A549 (cell line): ENCODE data around the gene EPHB1. TPM values are rescaled to one million over a fixed set of nuclear protein-coding genes. Genes with fewer than 3 reads are reported as not detected.

ENCODE experiments used
- ATAC-seq, 2 experiments: fragments of 200-7000 bp in 1 of 2; fragments of >200 bp in 1 of 2; cut with Nextera tagmentation in 1 of 2; cut with Tn5 transposase in 1 of 2; 3 replicates each; pipeline versions ENCODE4 v1.8.0 to v1.9.1; 2018 to 2020; ENCODE audit warnings: mild to moderate bottlenecking in 1 of 2, moderate library complexity in 1 of 2
- CTCF ChIA-PET: fragments of 300-600 bp; sonication (Branson Sonifier 250); formaldehyde crosslinking; extraction: SDS; loops from one replicate; lab custom pipeline; 2021; ENCODE audit warnings: antibody characterized with exemption, inconsistent platforms; lab: Yijun Ruan, JAX
- POLR2A ChIA-PET: fragments of 350-600 bp; formaldehyde crosslinking; extraction: SDS; loops from one replicate; lab custom pipeline; 2021; ENCODE audit warnings: antibody characterized with exemption, inconsistent platforms; lab: Yijun Ruan, JAX
- DNase-seq, 2 experiments: peaks; one replicate each; pipeline versions ENCODE4 v3.0.0 to v3.0.0-alpha.2; 2011 to 2016; ENCODE audit warnings: low read depth in 1 of 2, low spot score in 1 of 2
- FAIRE-seq: peaks from 2 replicates; lab custom pipeline; 2011; peaks lifted over from hg19 to GRCh38; lab: Jason Lieb, UNC
- H3K27ac ChIP-seq, 2 experiments: fragments of >200 bp; sonication (Bioruptor Twin); formaldehyde crosslinking; 3 replicates each; pipeline ENCODE4 v1.5.1; 2016 to 2017
- H3K4me1 ChIP-seq: fragments of >200 bp; sonication (Bioruptor Twin); formaldehyde crosslinking; 3 replicates; pipeline ENCODE4 v1.6.1; 2016
- H3K4me2 ChIP-seq: fragments of >200 bp; sonication (Bioruptor Twin); formaldehyde crosslinking; 3 replicates; pipeline ENCODE4 v1.6.1; 2016
- H3K4me3 ChIP-seq: fragments of >200 bp; sonication (Bioruptor Twin); formaldehyde crosslinking; 3 replicates; pipeline ENCODE4 v1.5.1; 2016
- H3K9me3 ChIP-seq: fragments of >200 bp; sonication (Bioruptor Twin); formaldehyde crosslinking; 3 replicates; pipeline ENCODE4 v1.6.1; 2016
- ATOH8 ChIP-seq: fragments of 250-450 bp; sonication (Bioruptor Pico); IDR thresholded peaks from 2 replicates; pipeline ENCODE4 v1.5.0; 2020; ENCODE audit warnings: low read depth, mild to moderate bottlenecking, moderate library complexity
- BHLHE40 ChIP-seq: IDR thresholded peaks from 2 replicates; pipeline ENCODE4 v1.6.1; 2012; ENCODE audit warnings: low read depth, low read length, inconsistent platforms
- CBX2 ChIP-seq: fragments of 200-600 bp; sonication (generic); IDR thresholded peaks from 2 replicates; pipeline ENCODE4 v1.6.1; 2016; ENCODE audit warnings: low read depth, mild to moderate bottlenecking, borderline replicate concordance
- CBX8 ChIP-seq: fragments of 200-600 bp; sonication (generic); IDR thresholded peaks from 2 replicates; pipeline ENCODE4 v1.6.1; 2016
- CEBPB ChIP-seq, 2 experiments: fragments of >200 bp in 1 of 2; sonication (Bioruptor Twin) in 1 of 2; formaldehyde crosslinking in 1 of 2; IDR thresholded peaks; 2 replicates each; pipeline ENCODE4 v1.6.1; 2012 to 2016
- CHD2 ChIP-seq: fragments of 150-350 bp; IDR thresholded peaks from 2 replicates; pipeline ENCODE4 v1.6.1; 2014; ENCODE audit warnings: low read length; ENCODE audit not compliant: partially characterized antibody
- CHD4 ChIP-seq: fragments of 200-600 bp; sonication (generic); IDR thresholded peaks from 2 replicates; pipeline ENCODE4 v1.6.1; 2016; ENCODE audit warnings: antibody characterized with exemption, mild to moderate bottlenecking, borderline replicate concordance
- EP300 ChIP-seq, 2 experiments: fragments of >200 bp; sonication (Bioruptor Twin); formaldehyde crosslinking; IDR thresholded peaks; 2 replicates in 1 of 2; 3 replicates in 1 of 2; pipeline ENCODE4 v1.6.1; 2016 to 2017
- FOSB ChIP-seq: fragments of 250-450 bp; sonication (Bioruptor Pico); IDR thresholded peaks from 2 replicates; pipeline ENCODE4 v1.5.0; 2020; ENCODE audit warnings: mild to moderate bottlenecking, moderate library complexity
- FOXS1 ChIP-seq: fragments of 250-450 bp; sonication (Bioruptor Pico); IDR thresholded peaks from 2 replicates; pipeline ENCODE4 v1.5.0; 2020; ENCODE audit warnings: mild to moderate bottlenecking, moderate library complexity
- HDAC2 ChIP-seq: fragments of 200-600 bp; sonication (generic); IDR thresholded peaks from 2 replicates; pipeline ENCODE4 v1.6.1; 2016
- HES2 ChIP-seq: fragments of >200 bp; sonication (Bioruptor Twin); formaldehyde crosslinking; IDR thresholded peaks from 2 replicates; pipeline ENCODE4 v1.6.1; 2016
- HMGXB4 ChIP-seq: fragments of 250-450 bp; sonication (Bioruptor Pico); IDR thresholded peaks from 2 replicates; pipeline ENCODE4 v1.5.0; 2021; ENCODE audit warnings: mild to moderate bottlenecking, moderate library complexity, borderline replicate concordance
- HOXA7 ChIP-seq: fragments of 250-450 bp; sonication (Bioruptor Pico); IDR thresholded peaks from 2 replicates; pipeline ENCODE4 v1.5.0; 2020; ENCODE audit warnings: mild to moderate bottlenecking, moderate library complexity
- HOXB13 ChIP-seq: fragments of 250-450 bp; sonication (Bioruptor Pico); IDR thresholded peaks from 2 replicates; pipeline ENCODE4 v1.5.0; 2020; ENCODE audit warnings: low read depth, mild to moderate bottlenecking, moderate library complexity
- HOXB5 ChIP-seq: fragments of 250-450 bp; sonication (Bioruptor Pico); IDR thresholded peaks from 2 replicates; pipeline ENCODE4 v1.5.0; 2020; ENCODE audit warnings: mild to moderate bottlenecking, moderate library complexity
- KDM5A ChIP-seq: fragments of 200-600 bp; sonication (generic); IDR thresholded peaks from 2 replicates; pipeline ENCODE4 v1.6.1; 2016; ENCODE audit warnings: antibody characterized with exemption, mild to moderate bottlenecking
- MAFK ChIP-seq: fragments of 450-650 bp; IDR thresholded peaks from 2 replicates; pipeline ENCODE4 v1.6.1; 2014; ENCODE audit not compliant: partially characterized antibody
- MAX ChIP-seq: IDR thresholded peaks from 2 replicates; pipeline ENCODE4 v1.6.1; 2012
- NFE2L2 ChIP-seq: fragments of 150-350 bp; conservative IDR thresholded peaks from 2 replicates; pipeline ENCODE4 v1.6.1; 2014; ENCODE audit warnings: low read length
- NPAS2 ChIP-seq: fragments of 250-450 bp; sonication (Bioruptor Pico); IDR thresholded peaks from 2 replicates; pipeline ENCODE4 v1.8.0; 2022; ENCODE audit warnings: mild to moderate bottlenecking, moderate library complexity, borderline replicate concordance
- POLR2AphosphoS2 ChIP-seq: conservative IDR thresholded peaks from 2 replicates; pipeline ENCODE4 v1.6.1; 2012; ENCODE audit warnings: low read length, improper control_type of control experiment, inconsistent platforms
- RAD21 ChIP-seq, 2 experiments: fragments of >200 bp in 1 of 2; sonication (Bioruptor Twin) in 1 of 2; formaldehyde crosslinking in 1 of 2; IDR thresholded peaks in 1 of 2; conservative IDR thresholded peaks in 1 of 2; 2 replicates in 1 of 2; 3 replicates in 1 of 2; pipeline ENCODE4 v1.6.1; 2012 to 2018; ENCODE audit warnings: inconsistent platforms in 1 of 2
- RCOR1 ChIP-seq: fragments of 150-350 bp; IDR thresholded peaks from 2 replicates; pipeline ENCODE4 v1.6.1; 2014; ENCODE audit warnings: antibody characterized with exemption, low read length, low read depth
- SREBF2 ChIP-seq: fragments of 450-650 bp; IDR thresholded peaks from 2 replicates; pipeline ENCODE4 v1.6.1; 2014; ENCODE audit warnings: mild to moderate bottlenecking, moderate library complexity
- TFCP2L1 ChIP-seq: fragments of 250-450 bp; sonication (Bioruptor Pico); IDR thresholded peaks from 2 replicates; pipeline ENCODE4 v1.5.0; 2021; ENCODE audit warnings: mild to moderate bottlenecking
- USF2 ChIP-seq: fragments of 450-650 bp; IDR thresholded peaks from 2 replicates; pipeline ENCODE4 v1.6.1; 2014; ENCODE audit warnings: antibody characterized with exemption
- ZFP36 ChIP-seq: fragments of 450-650 bp; IDR thresholded peaks from 2 replicates; pipeline ENCODE4 v1.6.1; 2014; ENCODE audit warnings: borderline replicate concordance; ENCODE audit not compliant: partially characterized antibody
- ZNF302 ChIP-seq: fragments of 250-450 bp; sonication (Bioruptor Pico); IDR thresholded peaks from 2 replicates; pipeline ENCODE4 v1.9.0; 2021; ENCODE audit warnings: inconsistent platforms, mild to moderate bottlenecking, moderate library complexity
- WGBS: methylation state at CpG from one replicate; pipeline ENCODE4 v1.1.6; 2017; ENCODE audit errors: missing lambda C conversion rate; 5-methylcytosine and 5-hydroxymethylcytosine counted together
- polyA plus RNA-seq, 4 experiments: library from polyadenylated mRNA; depleted of rRNA in 3 of 4; stranded (reverse); fragments of >200 nt; fragmentation: RNase III in 1 of 4; extraction: RNeasy Plus Mini Kit Qiagen cat#74134 plus additional on column Dnase treatment in 1 of 4; gene quantifications; 2 replicates in 3 of 4; 3 replicates in 1 of 4; pipeline ENCODE4 v1.2.3, GENCODE V29; 2011 to 2017

The EPHB1 gene
- polyA plus RNA-seq, 2 of the 4 experiments (the other 2 are of a cell fraction), result 0.18 to 0.21 TPM

GRCh38 chr3:134857776-134858362 is 62.8 kb downstream of the EPHB1 start:
- TF ChIP-seq POLR2AphosphoS2, result no peak
- no peak for TF ChIP-seq TFCP2L1 (CRISPR knock-in tag)
- no peak for TF ChIP-seq ATOH8 (CRISPR knock-in tag)
- no peak for TF ChIP-seq ZFP36
- TF ChIP-seq USF2, result no peak
- no peak for TF ChIP-seq SREBF2
- TF ChIP-seq HES2, result no peak
- TF ChIP-seq CBX2, result no peak
- TF ChIP-seq HDAC2, result no peak
- TF ChIP-seq ZNF302, result no peak
- no peak for TF ChIP-seq RAD21 (conservative IDR thresholded peaks at IDR 0.05 in 1 of 2, IDR thresholded peaks at IDR 0.05 in 1 of 2)
- no peak for TF ChIP-seq HOXA7 (CRISPR knock-in tag)
- no peak for TF ChIP-seq CEBPB (IDR thresholded peaks at IDR 0.05)
- TF ChIP-seq RCOR1, result no peak
- TF ChIP-seq, all 56 proteins: peak for 0
- no peak for FAIRE-seq
- Histone ChIP-seq H3K27ac (no peak overlapping the region), H3K4me2 (no peak overlapping the region), H3K4me3 (no peak overlapping the region), H3K9me3 (no peaks in the 10 kb centered on the region), H3K4me1 (no peaks in the 10 kb centered on the region)
- no peak for DNase-seq
- POLR2A ChIA-PET, result no interaction called here
- ATAC-seq, result no peak
- CTCF ChIA-PET, result no interaction called here

GRCh38 chr3:134858441-134859035 is 63.5 kb downstream of the EPHB1 start:
- ATAC-seq, result no peak
- Histone ChIP-seq H3K4me1 (no peaks in the 10 kb centered on the region), H3K4me3 (no peak overlapping the region), H3K27ac (no peak overlapping the region), H3K4me2 (no peak overlapping the region), H3K9me3 (no peaks in the 10 kb centered on the region)
- FAIRE-seq, result no peak
- ChIA-PET CTCF (no interaction called here), POLR2A (no interaction called here)
- no peak for DNase-seq
- 15% methylated on average over 7 of the region's 7 CpGs for WGBS
- TF ChIP-seq MAX, result no peak
- TF ChIP-seq CHD2, result no peak
- TF ChIP-seq FOXS1 (CRISPR knock-in tag), result no peak
- no peak for TF ChIP-seq NPAS2 (CRISPR knock-in tag)
- no peak for TF ChIP-seq BHLHE40
- TF ChIP-seq TFCP2L1 (CRISPR knock-in tag), result no peak
- no peak for TF ChIP-seq CBX8
- TF ChIP-seq NFE2L2, result no peak
- TF ChIP-seq FOSB, result no peak
- TF ChIP-seq MAFK, result no peak
- no peak for TF ChIP-seq CHD4
- no peak for TF ChIP-seq POLR2AphosphoS2
- no peak for TF ChIP-seq HMGXB4
- no peak for TF ChIP-seq HOXB5
- TF ChIP-seq EP300 (IDR thresholded peaks at IDR 0.05), result no peak
- no peak for TF ChIP-seq CBX2
- TF ChIP-seq HOXB13, result no peak
- TF ChIP-seq KDM5A, result no peak
